Stimulated activated CD8-positive, alpha-beta memory T cell treated with anti-CD3 and anti-CD28 coated beads, Interleukin-15, amount 100 ng/mL, for 48 hours (primary cell): Measurements from ENCODE around the gene PRKCE.

ENCODE experiments used
- DNase-seq, 2 donors: peaks; one replicate each; pipeline ENCODE4 v3.0.0-alpha.2; 2020; ENCODE audit warnings: low read depth in 2 of 2

The PRKCE gene

DNA sequence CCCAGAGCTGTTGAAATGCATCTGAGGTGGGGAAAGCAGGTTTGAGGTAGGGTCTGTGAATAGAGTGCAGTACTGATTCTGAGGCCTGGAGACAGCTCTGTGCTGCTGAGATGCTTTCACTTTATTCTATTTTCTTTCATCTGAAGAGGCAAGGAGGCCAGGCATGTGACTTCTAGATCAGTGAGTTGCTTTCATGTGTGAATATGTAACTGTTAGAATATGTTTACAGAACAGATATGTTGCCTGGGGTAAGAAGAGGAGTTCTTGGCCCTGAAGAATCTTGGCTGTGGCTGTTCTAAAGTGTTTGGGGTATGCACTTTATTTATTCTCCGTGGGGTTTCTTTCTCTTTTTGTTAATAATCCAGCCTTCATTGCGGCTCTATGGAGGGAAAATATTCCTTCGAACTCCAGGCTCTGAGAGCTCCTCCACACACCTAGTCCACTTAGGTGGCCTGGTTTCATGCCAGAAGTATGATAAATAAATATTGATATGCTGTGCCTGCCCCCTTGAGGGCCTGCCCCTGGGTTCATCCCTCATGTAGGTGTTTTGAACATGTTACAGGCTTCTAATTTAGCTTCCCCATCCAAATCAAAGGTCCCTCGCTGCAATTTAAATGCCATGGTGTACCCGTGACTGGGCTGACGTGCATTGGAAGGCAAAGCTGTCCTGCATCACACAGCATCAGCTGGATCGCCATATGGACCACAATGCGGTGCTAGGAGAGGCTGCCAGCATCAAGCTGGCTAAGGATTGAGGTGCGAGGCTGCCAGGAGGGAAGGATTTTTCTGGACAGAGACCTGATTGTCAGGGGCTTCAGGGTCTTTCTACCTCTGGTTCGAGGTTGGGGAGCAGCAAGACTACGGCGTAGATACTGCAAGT, 102.9 kb downstream of the PRKCE start:
- no peak for DNase-seq

DNA sequence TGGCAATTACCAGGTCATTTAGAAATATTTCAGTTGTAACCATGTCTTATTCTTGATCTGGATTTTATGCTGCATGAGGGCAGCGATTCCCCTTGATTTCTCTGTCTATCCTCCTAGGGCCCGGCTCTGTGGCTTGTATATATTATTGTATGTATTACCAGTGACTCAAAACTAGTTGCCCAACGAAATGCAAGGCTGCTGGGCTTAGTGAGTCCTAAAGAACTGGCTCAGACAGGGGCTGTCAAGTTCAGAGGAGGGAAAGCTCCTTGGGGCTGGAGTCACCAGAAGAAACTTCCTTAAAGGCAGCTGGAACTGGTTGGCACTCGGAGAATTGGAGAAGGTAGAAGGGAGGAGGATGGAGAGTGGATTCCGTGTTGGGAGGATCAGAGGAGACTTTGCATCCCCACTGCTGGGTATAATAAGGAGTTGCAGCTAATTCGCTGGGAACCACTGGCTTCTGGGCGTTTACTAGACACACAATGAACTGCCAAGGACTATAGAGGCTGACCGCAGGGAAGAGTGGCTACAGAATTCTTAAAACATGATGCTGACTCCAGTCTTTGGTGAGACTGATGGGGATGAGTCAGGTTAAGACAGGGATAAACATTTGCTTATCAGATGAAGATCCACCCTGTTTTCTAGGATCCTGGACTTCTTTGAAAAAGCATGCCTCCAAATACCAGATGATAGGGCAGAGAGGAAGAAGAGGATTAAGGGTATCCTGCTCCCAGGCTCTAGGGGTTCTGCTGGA, 104.3 kb downstream of the PRKCE start:
- DNase-seq = no peak

DNA sequence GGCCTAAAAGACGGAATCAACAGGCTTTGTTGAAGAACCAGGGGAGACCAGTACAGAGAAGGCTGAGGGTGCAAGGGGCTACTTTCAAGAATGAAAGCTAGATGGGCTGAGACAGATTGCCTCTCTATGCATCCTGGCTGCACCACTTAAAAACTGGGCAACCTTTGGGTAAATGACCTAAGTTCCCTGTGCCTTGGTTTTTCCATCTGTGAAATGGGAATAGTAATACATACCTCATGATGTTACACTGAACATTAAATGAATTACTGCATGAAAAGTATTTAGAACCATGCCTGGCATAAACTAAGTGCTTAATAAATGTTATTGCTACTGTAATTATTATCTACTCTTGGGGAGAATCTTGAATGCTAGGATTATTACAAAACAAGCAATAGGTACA, 106.5 kb downstream of the PRKCE start:
- DNase-seq = no peak

DNA sequence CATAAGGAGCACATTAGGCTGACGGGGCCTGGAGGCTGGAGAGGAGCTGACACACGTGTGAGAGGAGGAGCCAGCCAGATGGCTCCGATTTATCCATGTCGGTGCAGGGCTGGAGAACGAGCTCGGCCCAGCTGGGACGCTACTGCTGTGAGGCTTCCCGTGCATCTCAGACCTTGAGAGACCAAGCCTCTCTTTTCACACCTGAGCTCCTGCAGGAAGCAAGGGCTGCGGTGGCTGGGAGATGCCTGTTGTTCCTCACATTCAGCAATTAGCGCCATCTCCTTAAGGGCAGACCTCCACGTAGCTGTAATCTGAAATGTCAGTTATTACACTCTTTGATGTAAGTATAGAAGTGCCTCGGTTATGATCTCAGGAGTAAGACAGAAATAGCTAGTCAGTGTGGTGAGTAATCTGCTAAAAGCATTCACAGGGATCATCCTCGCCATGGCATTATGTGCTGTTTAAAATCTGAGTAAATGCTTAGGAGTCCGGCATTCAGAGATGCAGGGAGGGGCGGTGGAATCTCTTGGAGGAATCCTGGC, 107.9 kb downstream of the PRKCE start:
- DNase-seq = no peak

DNA sequence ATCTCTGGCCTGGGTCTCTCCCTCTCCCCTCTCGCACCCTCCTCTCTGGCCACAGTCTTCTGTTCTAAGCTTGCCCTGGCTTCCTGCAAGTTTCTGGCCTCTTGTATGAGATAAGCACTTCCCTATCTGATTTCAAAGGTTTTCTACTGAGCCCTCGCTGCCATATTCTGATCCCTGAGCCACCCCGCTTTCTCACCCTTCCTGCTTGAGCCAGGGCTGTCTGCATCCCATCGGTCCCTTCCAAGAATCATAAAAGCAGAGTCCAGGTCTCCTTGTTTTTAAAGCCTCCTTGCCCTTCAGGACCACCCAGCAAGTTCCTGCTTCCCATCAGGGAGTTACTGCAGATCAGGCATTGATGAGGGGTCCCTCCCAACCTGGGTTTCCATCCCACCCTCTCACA, 110.2 kb downstream of the PRKCE start:
- DNase-seq = no peak

DNA sequence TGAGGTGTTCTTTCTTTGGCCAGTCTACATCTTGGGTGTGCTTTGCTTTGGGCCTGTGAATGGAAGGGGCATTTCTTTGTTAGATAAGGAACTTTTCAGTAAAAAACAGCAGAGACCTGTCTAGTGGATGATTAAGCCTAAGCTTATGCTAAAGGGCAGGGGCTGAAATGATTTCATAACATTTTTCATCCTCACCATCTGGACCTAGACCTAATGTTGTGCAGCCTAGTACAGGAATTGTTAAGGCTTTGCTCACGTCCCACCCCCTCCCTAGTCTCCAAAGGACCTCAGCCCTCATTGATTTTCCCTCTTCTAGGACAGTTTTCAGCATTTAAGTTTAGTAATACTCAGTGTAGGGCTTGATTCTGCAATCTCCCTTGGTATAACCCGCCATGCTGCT, 111.8 kb downstream of the PRKCE start:
- no peak for DNase-seq

DNA sequence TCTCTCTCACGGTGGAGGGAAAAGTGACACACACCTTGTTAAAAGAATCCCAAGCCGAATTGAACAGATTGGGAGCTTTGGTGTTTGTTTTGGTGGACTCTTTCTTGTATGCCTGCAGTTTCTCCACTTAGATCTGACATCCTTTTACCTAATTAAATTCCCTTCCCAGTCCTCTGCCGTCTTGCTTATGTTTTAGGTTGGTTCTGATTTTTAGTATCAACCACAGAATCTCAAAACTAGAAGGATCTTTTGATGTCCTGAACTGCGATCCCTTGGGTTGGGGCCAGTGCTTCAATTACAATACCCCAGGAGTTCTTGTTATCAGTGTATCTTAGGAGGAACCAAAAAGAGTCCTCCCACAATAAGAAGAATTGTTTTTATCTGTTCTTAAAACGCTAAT, 112.3 kb downstream of the PRKCE start:
- DNase-seq = no peak

DNA sequence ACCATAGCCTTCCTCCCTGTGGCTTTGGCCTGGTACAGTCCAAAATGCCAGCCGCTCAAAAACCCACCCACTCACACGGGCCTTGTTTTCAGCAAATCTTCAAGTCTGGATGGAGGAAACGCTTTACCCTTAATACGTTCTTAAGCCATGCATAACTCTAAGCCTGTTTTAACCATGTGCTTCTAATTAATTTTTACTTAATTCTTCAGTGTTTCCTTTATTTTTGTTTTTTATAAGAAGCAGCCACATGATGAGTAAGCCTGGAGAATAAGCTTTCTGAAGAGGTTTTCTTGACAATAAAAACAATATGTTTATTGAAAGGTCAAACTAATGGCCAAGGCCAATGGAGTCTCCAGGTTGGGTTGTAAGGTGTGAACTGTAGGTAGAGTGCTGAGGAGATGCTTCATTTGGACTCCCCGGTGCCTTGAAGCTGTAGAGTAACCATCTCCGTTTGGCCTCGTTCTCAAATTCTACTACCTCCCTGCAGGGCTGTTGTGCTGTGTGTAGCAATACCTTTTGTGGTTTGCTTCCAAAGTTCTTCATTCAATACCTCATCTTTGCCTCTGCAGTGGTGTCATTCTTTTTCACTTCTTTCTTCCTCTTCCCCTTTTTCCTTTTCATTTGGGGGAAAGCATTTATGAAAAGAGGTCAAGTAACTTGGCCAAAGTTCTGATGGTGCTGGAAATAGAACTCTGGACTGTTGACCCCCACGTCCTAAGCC, 113.7 kb downstream of the PRKCE start:
- DNase-seq = no peak

DNA sequence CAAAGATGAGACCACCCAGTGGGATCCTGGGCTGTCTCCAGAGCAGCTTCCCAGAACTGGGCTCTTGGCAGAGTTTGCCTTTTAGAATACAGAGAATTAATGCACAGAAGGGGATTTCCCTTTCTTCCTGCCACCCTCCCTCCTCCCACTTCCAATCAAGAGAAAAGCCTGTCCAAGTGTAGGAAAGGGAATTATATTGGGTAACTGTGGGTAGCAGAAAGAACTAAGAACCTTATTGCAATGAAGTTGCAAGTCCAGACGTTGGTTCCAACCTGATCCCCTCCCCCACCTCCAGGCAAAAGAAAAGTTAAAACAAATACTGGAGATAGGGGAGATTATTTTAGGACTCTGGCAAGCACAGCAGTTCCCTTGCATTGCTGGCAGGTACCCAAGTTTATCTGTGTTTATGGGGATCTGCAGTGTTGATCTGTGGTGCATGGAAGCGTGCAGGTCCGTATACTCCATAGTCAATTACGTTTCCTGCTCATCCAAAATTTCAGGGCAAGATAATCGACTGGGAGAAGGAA, 114.3 kb downstream of the PRKCE start:
- DNase-seq = no peak

DNA sequence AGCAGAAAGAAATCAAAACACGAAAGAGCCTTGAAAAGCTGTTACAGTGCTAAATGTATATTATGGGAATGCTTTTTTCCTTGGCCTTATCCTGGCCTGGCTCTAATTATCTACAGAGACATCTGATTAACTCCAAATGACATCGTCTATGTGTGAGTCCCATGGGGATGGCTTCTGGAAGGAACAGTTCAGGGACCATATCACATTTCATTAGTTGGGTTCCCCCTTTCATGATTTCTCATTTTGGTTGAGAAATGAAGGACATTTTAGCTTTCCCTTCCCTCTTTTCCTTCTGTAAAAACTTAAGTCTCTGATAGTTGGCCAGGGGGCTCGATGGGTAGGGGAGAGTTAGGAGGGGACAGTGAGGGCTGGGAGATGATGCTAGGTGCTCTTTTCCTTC, 116.7 kb downstream of the PRKCE start:
- DNase-seq = no peak

DNA sequence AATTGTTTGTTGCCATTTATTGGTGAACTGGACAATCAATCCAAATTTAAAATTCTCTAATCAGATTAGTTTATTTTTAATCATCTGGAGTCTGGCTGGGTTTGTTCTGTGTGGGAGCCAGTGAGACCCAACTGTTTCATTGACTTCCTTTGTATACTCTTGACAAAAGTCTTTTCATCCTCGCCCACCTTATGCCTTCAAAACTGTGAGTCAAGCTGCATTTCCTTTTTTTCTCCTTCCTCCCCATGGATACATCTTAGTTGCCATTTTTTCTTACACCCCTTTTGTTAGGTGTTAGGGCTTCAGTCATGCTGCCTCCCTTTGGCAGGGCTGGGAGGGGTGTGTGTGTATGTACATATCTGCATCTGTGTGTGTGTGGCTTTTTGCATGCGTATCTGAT, 117.6 kb downstream of the PRKCE start:
- no peak for DNase-seq

DNA sequence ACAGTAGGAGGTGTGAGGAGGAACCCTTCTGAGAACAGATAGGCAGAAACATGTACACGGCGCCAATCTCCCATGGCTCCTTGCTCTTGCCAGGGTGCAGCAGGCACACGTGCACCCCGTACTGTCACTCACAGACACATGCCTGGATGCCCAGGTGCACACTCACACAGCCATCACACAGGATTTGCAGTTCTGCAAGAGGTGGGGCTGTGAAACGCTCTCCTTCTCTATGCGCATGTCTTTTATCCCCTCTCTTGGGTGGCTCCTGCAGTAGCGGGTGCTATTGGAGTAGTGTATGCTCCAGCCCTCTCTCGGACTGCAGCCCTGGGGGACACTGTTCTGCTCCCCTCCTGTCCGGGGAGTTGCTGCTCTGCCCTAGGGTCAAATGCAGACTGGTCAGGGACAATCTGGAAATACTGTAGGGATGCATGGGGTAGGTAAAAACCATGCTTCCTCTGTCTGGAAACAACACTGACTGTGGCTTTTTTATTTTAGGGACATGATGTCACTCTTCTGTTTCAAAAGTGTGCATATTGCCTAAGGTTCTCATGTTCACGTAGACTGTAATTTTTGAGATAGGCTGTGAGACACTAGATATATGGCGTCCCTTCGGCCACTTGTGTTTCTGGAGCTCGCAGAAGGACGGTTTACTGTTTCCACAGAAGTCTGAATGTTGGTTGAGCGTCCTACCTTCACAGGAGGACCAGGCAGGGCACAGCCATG, 118.5 kb downstream of the PRKCE start:
- no peak for DNase-seq

DNA sequence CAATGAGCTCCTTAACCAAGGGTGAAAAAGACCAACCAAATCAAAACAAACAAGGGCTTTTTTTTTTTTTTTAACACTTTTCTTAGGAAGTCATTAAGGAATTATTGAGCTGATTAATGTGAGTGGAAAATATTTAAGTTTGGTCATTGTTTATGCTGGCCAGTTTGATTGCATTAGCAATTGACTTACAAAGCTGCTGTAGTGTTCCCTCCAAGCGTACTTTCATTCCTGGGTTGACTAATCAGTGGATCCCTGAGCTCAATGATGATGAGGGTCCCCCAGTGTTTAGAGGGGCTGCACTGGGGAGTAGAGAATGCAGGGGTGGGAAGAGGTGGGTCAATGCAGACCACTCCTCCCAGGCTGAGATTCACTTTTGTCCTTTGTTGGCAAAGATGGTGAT, 119.3 kb downstream of the PRKCE start:
- no peak for DNase-seq

DNA sequence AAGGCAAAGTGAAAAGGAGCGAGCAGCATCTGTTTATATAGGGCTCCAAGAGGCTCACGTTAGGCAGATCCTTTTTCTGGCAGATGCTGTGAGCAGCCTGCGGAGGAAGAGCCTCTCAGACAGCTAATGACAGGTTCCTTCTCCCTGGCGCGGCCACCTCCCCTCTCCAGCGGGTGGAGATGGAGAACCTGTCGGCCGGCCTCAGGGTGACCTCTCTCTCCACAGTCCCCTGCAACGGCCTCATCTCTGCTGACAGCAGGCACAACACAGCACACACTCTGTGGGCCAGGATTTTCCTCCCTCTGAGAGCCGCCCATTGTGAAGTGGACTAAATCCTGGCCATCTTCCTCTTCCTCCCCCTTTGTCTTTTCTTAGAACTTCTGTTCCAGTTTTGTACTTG, 119.8 kb downstream of the PRKCE start:
- DNase-seq = no peak

DNA sequence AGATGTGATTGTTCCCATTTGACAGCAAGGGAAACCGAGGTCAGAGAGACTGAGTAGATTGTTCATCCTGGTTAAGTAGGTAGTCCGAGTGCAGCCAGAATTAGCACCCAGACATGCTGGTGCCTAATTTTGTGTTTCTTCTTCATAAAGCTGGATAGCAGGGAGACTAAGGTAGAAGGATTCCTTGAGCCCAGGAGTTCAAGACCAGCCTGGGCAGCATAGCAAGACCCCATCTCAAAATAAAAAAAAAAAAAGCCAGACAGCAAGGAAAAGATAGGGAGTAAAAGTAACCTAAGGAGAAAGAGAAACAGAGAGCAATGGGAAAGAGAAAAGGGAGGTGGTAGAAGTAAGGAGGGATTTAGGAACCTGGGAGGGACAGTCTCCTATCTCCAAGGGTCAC, 120.6 kb downstream of the PRKCE start:
- DNase-seq = no peak

DNA sequence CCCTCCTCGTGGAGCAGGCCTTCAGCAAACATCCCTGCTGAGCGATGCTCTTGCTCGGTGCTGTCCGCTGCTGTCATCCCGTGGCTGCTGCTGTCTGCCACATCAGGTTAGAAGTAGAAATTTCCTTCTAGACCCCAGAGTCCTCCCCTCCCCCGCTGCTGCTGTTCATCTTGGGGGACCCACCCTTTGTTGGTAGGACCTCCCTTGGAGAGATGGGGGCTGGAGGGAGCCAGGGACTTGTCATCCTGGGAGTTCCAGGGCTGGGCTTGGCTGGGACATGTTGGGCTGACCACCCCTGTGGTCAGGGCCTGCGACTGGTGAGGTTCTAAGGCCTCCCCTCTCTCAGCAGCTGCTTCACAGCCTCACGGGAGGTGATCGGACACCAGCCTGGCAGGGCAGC, 122.4 kb downstream of the PRKCE start:
- no peak for DNase-seq

DNA sequence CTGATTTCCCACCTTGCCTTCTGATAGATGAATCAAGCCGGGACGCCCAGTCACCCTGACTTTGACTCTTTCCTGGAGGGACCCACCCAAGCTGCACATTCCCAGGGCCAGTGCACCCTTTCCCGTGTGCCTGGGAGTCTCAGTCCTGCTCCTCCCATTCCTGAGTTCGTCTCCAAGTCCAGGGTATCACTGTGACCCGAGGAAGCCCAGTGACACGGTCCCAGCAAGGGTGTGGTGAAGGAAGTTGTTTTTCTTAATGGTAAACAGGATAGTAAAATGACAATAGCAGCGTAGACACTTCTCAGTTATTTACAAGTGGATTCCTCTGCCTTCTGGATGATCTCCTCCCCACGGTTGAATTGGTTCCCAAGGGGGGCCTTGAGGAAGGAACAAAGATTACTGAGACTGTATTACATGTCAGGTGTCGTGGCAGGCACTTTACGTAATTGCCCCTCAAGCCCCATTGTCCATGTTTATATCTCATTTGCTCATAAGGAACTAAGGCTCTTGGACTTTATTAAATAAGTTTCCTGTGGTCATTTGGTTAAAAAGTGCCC, 123.3 kb downstream of the PRKCE start:
- no peak for DNase-seq

DNA sequence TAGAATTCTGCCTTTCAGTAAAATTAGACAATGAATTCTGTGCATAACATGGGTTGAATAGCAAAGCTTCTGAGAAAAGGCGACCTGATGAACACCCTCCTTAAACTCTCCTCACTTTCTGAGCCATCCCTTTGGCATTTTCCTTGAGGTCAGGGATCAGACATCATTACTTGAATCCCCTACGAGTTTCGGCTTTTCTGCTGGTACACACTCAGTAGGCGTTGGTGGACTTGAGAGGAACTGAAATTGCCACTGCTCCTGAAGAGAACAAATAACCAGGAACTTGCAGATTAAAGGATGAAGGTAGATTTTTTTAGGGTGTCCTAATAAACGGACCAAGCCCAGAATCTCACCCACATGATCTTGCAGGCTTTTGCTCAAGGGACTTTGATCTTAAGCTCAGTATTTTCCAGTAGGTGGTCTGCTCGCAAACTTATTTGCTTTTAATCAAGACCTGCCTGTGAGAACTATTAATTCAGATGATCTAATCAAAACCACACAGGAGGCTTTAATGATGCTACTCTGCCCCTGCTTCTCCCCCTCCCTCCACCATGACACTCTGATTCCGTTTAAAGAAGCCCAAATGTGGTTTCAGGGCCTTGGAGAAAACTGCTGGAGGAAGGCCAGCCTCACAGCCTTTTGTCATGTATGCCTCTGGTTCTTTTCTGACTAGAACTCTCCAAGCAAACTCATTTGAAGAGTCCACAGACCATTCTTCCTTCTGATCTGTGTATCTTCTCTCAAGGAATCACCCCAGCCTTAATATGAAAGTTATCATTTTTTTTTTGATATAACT, 124.9 kb downstream of the PRKCE start:
- no peak for DNase-seq

DNA sequence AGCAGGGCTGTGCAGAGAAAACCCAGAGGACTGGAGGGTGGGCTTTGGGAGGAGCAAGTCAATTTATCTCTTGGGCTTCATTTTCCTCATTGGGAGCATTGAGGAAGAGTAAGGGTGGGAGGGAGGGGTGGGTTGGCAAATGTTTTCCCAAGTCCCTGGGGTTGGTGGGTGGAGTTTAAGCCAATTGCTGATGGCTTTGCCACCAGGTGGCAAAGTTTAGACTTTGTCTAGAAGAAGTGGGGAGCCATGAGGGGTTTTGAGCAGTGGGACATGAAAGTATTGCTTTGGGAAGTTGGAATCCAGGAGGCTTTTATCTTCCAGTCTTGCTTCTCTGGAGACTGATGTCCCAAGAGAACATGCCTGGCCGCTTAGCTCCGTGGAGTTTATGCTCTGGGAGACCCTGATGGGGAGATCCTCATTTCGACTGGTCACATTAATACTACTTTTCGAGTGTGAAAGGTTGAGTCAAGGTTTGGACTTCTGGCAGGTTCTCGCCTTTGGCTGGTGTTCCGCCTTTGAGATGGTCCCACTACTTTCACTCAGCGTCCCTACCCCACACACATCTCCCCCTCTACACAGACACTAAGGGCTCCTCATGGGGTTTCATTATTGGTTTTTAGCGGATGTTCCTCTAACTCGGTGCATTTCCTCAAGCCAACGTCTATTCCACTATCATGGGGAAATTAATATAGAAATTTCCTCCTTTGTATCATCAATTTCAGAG, 126.7 kb downstream of the PRKCE start:
- no peak for DNase-seq
